GM13976 (cell line): ENCODE results near the gene CCDC186.

Experiments used
- DNase-seq: peaks from one replicate; pipeline ENCODE4 v3.0.0; 2012; ENCODE audit warnings: low spot score
- CTCF ChIP-seq: IDR thresholded peaks from 2 replicates; pipeline ENCODE4 v1.5.1; 2012; ENCODE audit warnings: borderline replicate concordance, mild to moderate bottlenecking; ENCODE audit not compliant: insufficient read depth; ENCODE audit errors: extremely low read depth, missing control alignments, control extremely low read depth
- in situ Hi-C: fragments of 300-500 bp; cut with MboI; formaldehyde crosslinking; loops from one replicate; pipeline ENCODE4 v1.12.0; 2022; ENCODE audit warnings: low sequenced_read_pairs, mixed read lengths, inconsistent platforms; ENCODE audit not compliant: unreplicated experiment

The CCDC186 gene

GRCh38 chr10:114110174-114110972 lies 63.6 kb downstream of the CCDC186 start:
- in situ Hi-C loops = loop anchor here (10.0 kb wide), 1 partner anchor 406 kb away; no protein-coding TSS in a partner anchor
- no peak for TF ChIP-seq CTCF
- DNase-seq = no peak

DNA sequence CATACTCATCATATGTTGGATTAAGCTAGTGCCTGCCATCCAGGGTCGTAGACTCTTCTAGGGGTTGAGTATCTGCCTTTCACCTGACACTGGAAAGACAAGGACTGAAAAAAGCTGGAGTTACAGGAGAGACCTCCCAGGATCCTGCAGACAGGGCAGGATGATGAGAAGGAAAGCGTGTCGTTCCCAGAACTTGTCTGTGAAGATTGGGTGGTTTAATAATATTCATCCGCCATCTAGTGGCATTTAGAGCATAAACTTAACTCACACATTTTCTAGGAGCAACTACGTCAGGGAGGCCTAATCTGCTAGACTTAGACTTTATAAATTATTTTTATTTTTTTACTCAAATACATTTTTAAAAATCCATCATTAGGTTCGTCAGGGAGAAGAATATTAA lies 70.7 kb downstream of the CCDC186 start:
- TF ChIP-seq CTCF = peak; percentile 58
- DNase-seq = peak; percentile 72
- in situ Hi-C loops = loop anchor here (5.0 kb wide), 1 partner anchor 306 kb away; no protein-coding TSS in a partner anchor

- no peak for TF ChIP-seq CTCF
- DNase-seq = no peak
- in situ Hi-C loops = loop anchor here (5.0 kb wide), 1 partner anchor 305 kb away; no protein-coding TSS in a partner anchor
Measured at GRCh38 chr10:114102256-114102655, 71.7 kb downstream of the CCDC186 start.

DNA sequence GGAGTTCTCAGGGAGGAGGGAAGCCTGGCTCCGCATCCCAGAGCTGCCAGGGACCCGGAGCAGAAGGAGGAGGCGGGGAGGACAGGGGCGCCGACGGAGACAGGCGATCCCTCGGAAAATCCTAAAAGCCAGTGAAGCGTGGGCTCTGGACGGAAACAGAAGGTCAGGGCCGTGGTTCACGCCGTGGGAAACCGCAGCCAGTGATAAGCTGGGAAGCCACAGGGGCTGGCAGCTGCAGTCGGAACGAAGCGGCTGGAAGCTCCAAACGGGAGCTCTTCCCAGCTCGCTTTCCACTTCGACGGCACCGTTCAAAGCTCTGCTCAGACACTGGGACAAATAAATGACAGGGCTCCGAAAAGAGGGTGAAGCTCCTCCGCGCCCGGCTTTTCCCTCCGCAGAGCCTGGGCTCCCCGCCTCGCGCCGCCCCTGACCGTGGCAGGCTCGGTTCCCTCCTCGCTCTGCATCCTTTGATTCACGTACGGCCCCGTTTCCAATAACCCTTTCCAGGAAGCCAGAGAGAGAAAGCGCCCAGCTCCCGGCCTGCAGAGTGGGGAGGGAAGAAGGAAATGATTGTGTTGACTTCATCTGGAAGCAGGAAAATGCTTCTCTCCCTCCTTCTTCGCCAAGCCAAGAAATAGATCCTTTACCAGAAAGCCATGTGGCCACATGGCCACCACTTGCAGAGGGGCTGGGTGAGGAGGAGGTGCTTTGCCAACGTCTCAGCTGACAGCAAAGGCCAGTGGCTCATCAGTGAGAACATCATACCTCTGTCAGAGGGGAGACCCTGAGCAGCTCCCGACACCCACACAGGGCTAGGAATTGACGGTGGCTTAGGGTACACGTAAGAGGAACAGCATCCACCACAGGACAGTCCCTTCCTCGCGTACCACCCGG lies 72.9 kb downstream of the CCDC186 start:
- peak; percentile 53 for DNase-seq
- TF ChIP-seq CTCF = no peak
- in situ Hi-C loops = loop anchor here (5.0 kb wide), 1 partner anchor 304 kb away; no protein-coding TSS in a partner anchor

GRCh38 chr10:114096864-114097263 lies 77.1 kb downstream of the CCDC186 start:
- in situ Hi-C loops = no loop called here

More at GRCh38 chr10:114096864-114097263, 77.1 kb downstream of the CCDC186 start:
- no peak for TF ChIP-seq CTCF
- no peak for DNase-seq
